GM12892 (cell line): ENCODE measurements around the gene SEMA5B.

Source experiments
- DNase-seq: peaks from one replicate; pipeline ENCODE4 v3.0.0; 2011; ENCODE audit not compliant: insufficient read length
- FAIRE-seq: peaks from 2 replicates; lab custom pipeline; 2011; peaks lifted over from hg19 to GRCh38; lab: Jason Lieb, UNC
- POLR2A ChIP-seq: IDR thresholded peaks from 2 replicates; pipeline ENCODE4 v1.6.1; 2011; ENCODE audit warnings: low read depth, low read length, control low read depth
- POLR2AphosphoS5 ChIP-seq: IDR thresholded peaks from 2 replicates; pipeline ENCODE4 v1.6.1; 2011; ENCODE audit warnings: low read depth, low read length, control low read depth
- TAF1 ChIP-seq: IDR thresholded peaks from 2 replicates; pipeline ENCODE4 v1.6.1; 2011; ENCODE audit warnings: low read depth, mild to moderate bottlenecking, control low read depth, low read length, borderline replicate concordance

SEMA5B gene

GRCh38 chr3:122915300-122916055, 112.1 kb downstream of the SEMA5B start:
- TF ChIP-seq POLR2AphosphoS5 (no peak), POLR2A (no peak), TAF1 (no peak)
- FAIRE-seq: no peak
- no peak for DNase-seq

GRCh38 chr3:122913539-122914100, 113.9 kb downstream of the SEMA5B start:
- FAIRE-seq: no peak
- no peak for DNase-seq
- no peak for TF ChIP-seq POLR2A
- TF ChIP-seq POLR2AphosphoS5: no peak

- FAIRE-seq: no peak
- DNase-seq: no peak
- TF ChIP-seq TAF1: no peak
- no peak for TF ChIP-seq POLR2AphosphoS5
- no peak for TF ChIP-seq POLR2A
These were observed 114.6 kb downstream of the SEMA5B start for GRCh38 chr3:122912772-122913538.

- DNase-seq (no peak), FAIRE-seq (no peak)
- TF ChIP-seq POLR2A: no peak
- no peak for TF ChIP-seq TAF1
- TF ChIP-seq POLR2AphosphoS5: no peak
These were observed 115.7 kb downstream of the SEMA5B start for GRCh38 chr3:122911901-122912300.

- FAIRE-seq (no peak), DNase-seq (no peak)
- TF ChIP-seq POLR2A: no peak
- TF ChIP-seq TAF1: no peak
- no peak for TF ChIP-seq POLR2AphosphoS5
These were observed 119.3 kb downstream of the SEMA5B start for GRCh38 chr3:122908251-122908650.

GRCh38 chr3:122907471-122907870, 120.1 kb downstream of the SEMA5B start:
- no peak for FAIRE-seq
- no peak for DNase-seq
- TF ChIP-seq TAF1: no peak
- TF ChIP-seq POLR2A: no peak
- TF ChIP-seq POLR2AphosphoS5: no peak

GRCh38 chr3:122903171-122903570, 124.4 kb downstream of the SEMA5B start:
- no peak for TF ChIP-seq TAF1
- TF ChIP-seq POLR2A: no peak
- TF ChIP-seq POLR2AphosphoS5: no peak
- FAIRE-seq (no peak), DNase-seq (no peak)

- DNase-seq: no peak
- no peak for TF ChIP-seq TAF1
- FAIRE-seq: no peak
These were observed 125.2 kb downstream of the SEMA5B start for GRCh38 chr3:122902326-122902725.

GRCh38 chr3:122898298-122898697, 129.3 kb downstream of the SEMA5B start:
- no peak for FAIRE-seq
- no peak for TF ChIP-seq TAF1
- no peak for TF ChIP-seq POLR2A
- no peak for TF ChIP-seq POLR2AphosphoS5
- no peak for DNase-seq

- DNase-seq (no peak), FAIRE-seq (no peak)
- TF ChIP-seq TAF1 (no peak), POLR2A (no peak), POLR2AphosphoS5 (no peak)
These were observed 133.6 kb downstream of the SEMA5B start for GRCh38 chr3:122893754-122894668.

- TF ChIP-seq POLR2AphosphoS5: no peak
- TF ChIP-seq POLR2A: no peak
- no peak for TF ChIP-seq TAF1
- FAIRE-seq (peak; percentile 53), DNase-seq (no peak)
These were observed 134.3 kb downstream of the SEMA5B start for GRCh38 chr3:122893282-122893681.
